OCI-LY7 (cell line): ENCODE measurements around the gene HELB.

Source experiments
- EZH2phosphoT487 ChIP-seq: fragments of 200-600 bp; sonication (generic); IDR thresholded peaks from 2 replicates; pipeline ENCODE4 v1.6.1; 2018; ENCODE audit warnings: low read depth, borderline replicate concordance, mild to moderate bottlenecking, mixed run types, antibody characterized with exemption, low read length, moderate library complexity, mixed read lengths
- TF ChIP-seq, protein P1 (sequence below): fragments of 200-600 bp; sonication (generic); conservative IDR thresholded peaks from 2 replicates; pipeline ENCODE4 v1.5.1; 2014; ENCODE audit warnings: mild to moderate bottlenecking, antibody characterized with exemption, low read length, moderate library complexity, mixed read lengths

DNA sequence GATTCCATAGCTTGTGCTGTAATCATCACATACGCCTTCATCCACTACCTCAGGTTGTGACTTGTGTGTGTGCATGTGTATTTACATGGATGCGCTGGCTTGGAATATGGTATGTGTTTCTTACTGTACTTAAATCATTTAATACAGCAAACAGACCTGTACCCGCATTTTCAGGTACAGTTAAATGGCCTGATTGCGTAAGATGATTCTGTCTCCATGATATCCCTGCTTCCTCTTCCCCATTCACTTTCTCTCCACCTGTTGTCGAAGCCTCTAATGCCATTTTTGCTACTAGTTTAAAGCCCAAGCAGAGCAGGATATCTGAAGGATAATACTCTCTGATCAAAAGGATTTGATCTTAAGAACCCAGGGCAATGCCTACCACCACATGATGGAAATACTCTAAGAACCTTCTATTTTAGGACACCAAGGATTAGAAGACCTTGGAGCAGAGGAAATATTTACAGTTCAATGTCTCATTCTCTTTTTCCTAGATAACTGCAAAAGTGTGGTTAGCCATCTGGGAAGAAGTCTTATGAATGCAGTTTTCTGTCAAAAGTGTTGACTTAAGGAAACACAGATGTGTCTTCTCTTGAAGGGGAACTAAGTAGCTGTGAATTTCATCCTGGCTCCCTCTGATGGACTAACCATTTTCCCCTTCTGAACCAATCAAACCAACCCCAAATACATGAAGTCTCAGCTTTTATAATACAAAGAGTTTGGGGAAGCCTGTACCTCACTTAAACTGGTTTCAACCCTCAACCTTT lies 78.7 kb downstream of the HELB start:
- TF ChIP-seq EZH2phosphoT487 = no peak
- TF ChIP-seq, protein P1, sequence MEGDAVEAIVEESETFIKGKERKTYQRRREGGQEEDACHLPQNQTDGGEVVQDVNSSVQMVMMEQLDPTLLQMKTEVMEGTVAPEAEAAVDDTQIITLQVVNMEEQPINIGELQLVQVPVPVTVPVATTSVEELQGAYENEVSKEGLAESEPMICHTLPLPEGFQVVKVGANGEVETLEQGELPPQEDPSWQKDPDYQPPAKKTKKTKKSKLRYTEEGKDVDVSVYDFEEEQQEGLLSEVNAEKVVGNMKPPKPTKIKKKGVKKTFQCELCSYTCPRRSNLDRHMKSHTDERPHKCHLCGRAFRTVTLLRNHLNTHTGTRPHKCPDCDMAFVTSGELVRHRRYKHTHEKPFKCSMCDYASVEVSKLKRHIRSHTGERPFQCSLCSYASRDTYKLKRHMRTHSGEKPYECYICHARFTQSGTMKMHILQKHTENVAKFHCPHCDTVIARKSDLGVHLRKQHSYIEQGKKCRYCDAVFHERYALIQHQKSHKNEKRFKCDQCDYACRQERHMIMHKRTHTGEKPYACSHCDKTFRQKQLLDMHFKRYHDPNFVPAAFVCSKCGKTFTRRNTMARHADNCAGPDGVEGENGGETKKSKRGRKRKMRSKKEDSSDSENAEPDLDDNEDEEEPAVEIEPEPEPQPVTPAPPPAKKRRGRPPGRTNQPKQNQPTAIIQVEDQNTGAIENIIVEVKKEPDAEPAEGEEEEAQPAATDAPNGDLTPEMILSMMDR = no peak
